ENCODE results near the gene CNOT6. TPM values are rescaled to one million over a fixed set of nuclear protein-coding genes. Genes with fewer than 3 reads are reported as not detected.

CNOT6 gene
- total RNA-seq, 4 donors from 2014 or later, result 14.6 to 20.0 (median 19.3) TPM

DNA sequence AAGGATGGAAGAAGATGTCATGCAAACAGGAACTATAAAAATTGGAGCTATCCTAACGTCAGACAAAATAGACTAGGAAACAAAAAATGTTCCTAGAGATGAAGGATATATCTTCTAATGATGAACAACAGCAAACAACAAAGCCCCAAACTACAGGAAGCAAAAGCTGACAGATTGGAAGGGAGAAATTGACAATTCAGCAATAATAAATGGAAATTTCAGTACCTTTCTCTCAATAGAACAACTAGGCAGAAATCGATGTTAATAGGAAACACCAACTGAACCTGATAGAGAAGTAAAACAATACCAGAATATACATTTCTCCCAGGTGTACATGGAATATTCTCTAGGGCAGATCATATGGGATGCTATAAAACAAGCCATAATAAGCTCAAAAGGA is 89.6 kb downstream of the CNOT6 start:
- no peak overlapping the region for H3K27ac ChIP-seq
- no peak overlapping the region for H3K4me3 ChIP-seq
- 64 to 73% methylated on average over 2 of the region's 2 CpGs for WGBS, 2 donors (ENCODE audit: low coverage in 1 of 2)
- no peaks in the 10 kb centered on the region for H3K4me1 ChIP-seq
- peaks cover 3% of the 10 kb centered on the region for H3K27me3 ChIP-seq
- DNase-seq, result no peak
- in situ Hi-C loops (cut with MboI; ENCODE audit: low pct_ligation_motif_present in 1 of 4, low pct_unique_long_range_greater_than_20kb in 1 of 4, low sequenced_read_pairs in 3 of 4) (no loop called here), intact Hi-C loops (cut with DNase I; ENCODE audit: low total_unique reads) (no loop called here)
- H3K36me3 ChIP-seq, result no peaks in the 10 kb centered on the region
- TF ChIP-seq POLR2A (IDR thresholded peaks at IDR 0.05) (no peak), POLR2AphosphoS5 (IDR thresholded peaks at IDR 0.05) (no peak), EP300 (IDR thresholded peaks at IDR 0.05; ENCODE audit: low read depth) (no peak)
- TF ChIP-seq, protein P1, sequence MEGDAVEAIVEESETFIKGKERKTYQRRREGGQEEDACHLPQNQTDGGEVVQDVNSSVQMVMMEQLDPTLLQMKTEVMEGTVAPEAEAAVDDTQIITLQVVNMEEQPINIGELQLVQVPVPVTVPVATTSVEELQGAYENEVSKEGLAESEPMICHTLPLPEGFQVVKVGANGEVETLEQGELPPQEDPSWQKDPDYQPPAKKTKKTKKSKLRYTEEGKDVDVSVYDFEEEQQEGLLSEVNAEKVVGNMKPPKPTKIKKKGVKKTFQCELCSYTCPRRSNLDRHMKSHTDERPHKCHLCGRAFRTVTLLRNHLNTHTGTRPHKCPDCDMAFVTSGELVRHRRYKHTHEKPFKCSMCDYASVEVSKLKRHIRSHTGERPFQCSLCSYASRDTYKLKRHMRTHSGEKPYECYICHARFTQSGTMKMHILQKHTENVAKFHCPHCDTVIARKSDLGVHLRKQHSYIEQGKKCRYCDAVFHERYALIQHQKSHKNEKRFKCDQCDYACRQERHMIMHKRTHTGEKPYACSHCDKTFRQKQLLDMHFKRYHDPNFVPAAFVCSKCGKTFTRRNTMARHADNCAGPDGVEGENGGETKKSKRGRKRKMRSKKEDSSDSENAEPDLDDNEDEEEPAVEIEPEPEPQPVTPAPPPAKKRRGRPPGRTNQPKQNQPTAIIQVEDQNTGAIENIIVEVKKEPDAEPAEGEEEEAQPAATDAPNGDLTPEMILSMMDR (IDR thresholded peaks at IDR 0.05), result no peak
- no peaks in the 10 kb centered on the region for H3K9me3 ChIP-seq

DNA sequence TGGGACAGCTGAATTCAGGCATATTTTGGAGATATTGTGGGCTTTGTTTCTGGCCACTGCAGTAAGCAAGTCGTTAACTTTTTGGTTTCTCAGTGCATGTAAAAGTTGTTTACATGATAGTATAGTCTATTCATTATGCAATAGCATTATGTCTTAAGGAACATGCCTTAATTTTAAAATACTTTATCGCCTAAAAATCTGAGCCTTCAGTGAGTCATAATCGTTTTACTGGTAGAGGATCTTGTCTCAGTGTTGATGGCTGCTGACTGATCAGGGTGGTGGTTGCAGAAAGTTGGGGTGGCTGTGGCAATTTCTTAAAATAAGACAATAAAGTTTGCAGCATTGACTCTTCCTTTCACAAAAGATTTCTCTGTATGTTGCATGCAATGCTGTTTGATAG is 92.0 kb downstream of the CNOT6 start:
- TF ChIP-seq, protein P1 (IDR thresholded peaks at IDR 0.05), result no peak
- TF ChIP-seq EP300 (IDR thresholded peaks at IDR 0.05; ENCODE audit: low read depth) (no peak), POLR2AphosphoS5 (IDR thresholded peaks at IDR 0.05) (no peak)
- no peak overlapping the region for H3K27ac ChIP-seq
- H3K27me3 ChIP-seq, result peaks cover 28% of the 10 kb centered on the region
- DNase-seq, result no peak
- no peaks in the 10 kb centered on the region for H3K9me3 ChIP-seq
- H3K4me1 ChIP-seq, result peaks cover 0 to 9% (median 3%) of the 10 kb centered on the region in 4 donors
- in situ Hi-C loops (cut with MboI; ENCODE audit: low pct_ligation_motif_present in 1 of 4, low pct_unique_long_range_greater_than_20kb in 1 of 4, low sequenced_read_pairs in 3 of 4) (no loop called here), intact Hi-C loops (cut with DNase I; ENCODE audit: low total_unique reads) (no loop called here)
- WGBS, 2 donors (ENCODE audit: low coverage in 1 of 2), result 87% methylated on average over 3 of the region's 3 CpGs; no CpG with 5 or more reads in 1 of the 2 donors
- H3K36me3 ChIP-seq, result no peaks in the 10 kb centered on the region
- no peak overlapping the region for H3K4me3 ChIP-seq

DNA sequence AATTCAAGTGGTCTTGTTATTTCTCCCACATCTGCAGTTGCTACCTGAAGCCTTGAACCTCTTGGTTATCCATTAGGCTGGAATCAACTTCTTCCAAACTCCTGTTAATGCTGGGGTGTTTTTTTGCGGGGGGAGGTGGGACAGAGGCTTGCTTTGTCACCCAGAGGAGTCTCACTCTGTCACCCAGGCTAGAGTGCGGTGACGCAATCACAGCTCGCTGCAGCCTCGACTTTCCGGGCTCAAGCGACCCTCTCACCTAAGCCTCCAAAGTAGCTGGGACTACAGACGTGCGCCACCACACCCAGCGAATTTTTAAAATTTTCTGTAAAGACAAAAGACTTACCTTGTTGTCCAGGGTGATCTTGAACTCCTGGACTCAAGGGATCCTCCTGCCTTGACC is 92.7 kb downstream of the CNOT6 start:
- H3K36me3 ChIP-seq, result no peaks in the 10 kb centered on the region
- TF ChIP-seq POLR2AphosphoS5 (IDR thresholded peaks at IDR 0.05) (no peak), POLR2A (IDR thresholded peaks at IDR 0.05) (no peak), EP300 (IDR thresholded peaks at IDR 0.05; ENCODE audit: low read depth) (no peak)
- TF ChIP-seq, protein P1 (IDR thresholded peaks at IDR 0.05), result no peak
- H3K27me3 ChIP-seq, result peaks cover 34% of the 10 kb centered on the region
- 92% methylated on average over 10 of the region's 10 CpGs; no CpG with 5 or more reads in 1 of the 2 donors for WGBS, 2 donors (ENCODE audit: low coverage in 1 of 2)
- H3K27ac ChIP-seq, result no peak overlapping the region
- H3K4me3 ChIP-seq, result no peak overlapping the region
- in situ Hi-C loops (cut with MboI; ENCODE audit: low pct_ligation_motif_present in 1 of 4, low pct_unique_long_range_greater_than_20kb in 1 of 4, low sequenced_read_pairs in 3 of 4) (no loop called here), intact Hi-C loops (cut with DNase I; ENCODE audit: low total_unique reads) (no loop called here)
- DNase-seq, result no peak
- H3K9me3 ChIP-seq, result no peaks in the 10 kb centered on the region
- H3K4me1 ChIP-seq, result peaks cover 0 to 13% (median 5%) of the 10 kb centered on the region in 4 donors

DNA sequence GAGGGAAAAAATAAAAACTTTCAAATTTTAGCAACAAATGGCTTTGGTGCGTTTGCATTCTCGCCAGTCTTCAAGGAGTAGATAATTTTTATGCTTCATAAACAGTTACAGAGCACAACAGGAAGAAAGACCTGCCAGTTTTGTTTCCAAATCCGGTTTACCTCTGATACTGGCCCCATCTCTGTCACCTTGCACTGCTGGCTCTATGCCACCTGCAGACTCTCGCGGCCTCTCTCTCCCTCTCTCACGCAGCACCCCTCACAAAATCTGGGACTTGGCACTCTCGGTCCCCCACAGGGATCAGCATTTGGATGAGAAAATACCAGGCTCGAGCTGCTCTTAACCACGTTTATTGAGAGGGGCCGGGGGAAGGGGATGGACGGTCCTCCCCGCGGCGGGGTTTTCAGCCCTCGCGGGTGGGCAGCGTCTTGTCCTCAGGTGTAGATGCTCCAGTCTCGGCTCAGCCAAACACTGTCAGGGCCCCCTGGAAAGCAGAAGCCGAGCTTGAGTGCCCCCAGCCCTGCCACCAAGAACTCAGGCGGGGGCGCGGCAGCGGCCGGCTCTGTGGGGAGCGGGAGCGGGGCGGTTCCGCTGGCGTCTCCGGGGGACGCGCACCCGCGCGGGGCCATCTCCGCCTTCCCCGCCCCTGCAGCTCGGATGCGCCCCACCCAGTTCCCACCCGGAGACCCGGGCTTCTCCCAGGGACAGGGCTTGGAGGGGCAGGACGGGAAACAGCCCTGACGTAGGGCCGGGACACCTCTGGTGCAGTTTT is 95.8 kb downstream of the CNOT6 start:
- WGBS, 2 donors (ENCODE audit: low coverage in 1 of 2), result 11% methylated on average over 23 of the region's 44 CpGs; no CpG with 5 or more reads in 1 of the 2 donors
- Histone ChIP-seq H3K36me3 (no peaks in the 10 kb centered on the region), H3K9me3 (no peaks in the 10 kb centered on the region), H3K4me1 (peaks cover 0 to 13% (median 5%) of the 10 kb centered on the region in 4 donors), H3K4me3 (no peak overlapping the region), H3K27ac (no peak overlapping the region), H3K27me3 (peaks cover 55% of the 10 kb centered on the region)
- intact Hi-C loops (cut with DNase I; ENCODE audit: low total_unique reads) (no loop called here), in situ Hi-C loops (cut with MboI; ENCODE audit: low pct_ligation_motif_present in 1 of 4, low pct_unique_long_range_greater_than_20kb in 1 of 4, low sequenced_read_pairs in 3 of 4) (no loop called here)
- no peak for TF ChIP-seq EP300 (IDR thresholded peaks at IDR 0.05; ENCODE audit: low read depth)
- no peak for TF ChIP-seq POLR2A (IDR thresholded peaks at IDR 0.05)
- no peak for TF ChIP-seq POLR2AphosphoS5 (IDR thresholded peaks at IDR 0.05)
- TF ChIP-seq, protein P1 (IDR thresholded peaks at IDR 0.05), result no peak
- DNase-seq, result no peak

Measured in transverse colon (tissue), 4 donors.